HCT116 (cell line): ENCODE data around the gene SFTPD. TPM values are rescaled to one million over a fixed set of nuclear protein-coding genes. Genes with fewer than 3 reads are reported as not detected.

ENCODE experiments used
- ATAC-seq: fragments of 200-7000 bp; cut with Tn5 transposase; 2 replicates; pipeline ENCODE4 v1.9.1; 2020; ENCODE audit warnings: mild to moderate bottlenecking, moderate library complexity
- BruUV-seq: library from RNA; stranded (reverse); fragments of 400-500 nt; replicated peaks from 2 replicates; lab custom pipeline; 2021; lab: Mats Ljungman, UMichigan
- CTCF ChIA-PET: fragments of 300-600 bp; sonication (Branson Sonifier 250); formaldehyde crosslinking; loops from one replicate; lab custom pipeline; 2021; ENCODE audit warnings: antibody characterized with exemption; lab: Charles Lee
- POLR2A ChIA-PET: fragments of 300-600, 350-600 bp; sonication (Branson Sonifier 250); formaldehyde crosslinking; loops from one replicate; lab custom pipeline; 2021; ENCODE audit warnings: antibody characterized with exemption; lab: Charles Lee
- RAD21 ChIA-PET, 2 experiments: fragments of 300-600 bp; sonication (Branson Sonifier 250); formaldehyde crosslinking; loops; one replicate each; lab custom pipeline; 2023; ENCODE audit warnings: low total read pairs in 2 of 2; ENCODE audit not compliant: uncharacterized antibody in 2 of 2, unreplicated experiment in 2 of 2, low non-redundant PET in 1 of 2; lab: Charles Lee
- DNase-seq: peaks from one replicate; pipeline ENCODE4 v3.0.0-alpha.2; 2010; ENCODE audit warnings: low read depth, low spot score
- H2AFZ ChIP-seq: fragments of 200-600 bp; shearing (Covaris generic), sonication (generic); 2 replicates; pipeline ENCODE4 v1.6.1; 2017; ENCODE audit warnings: low read depth, mixed run types, mixed read lengths, antibody characterized with exemption, low read length; ENCODE audit not compliant: poor library complexity, severe bottlenecking
- H3K27ac ChIP-seq: 2 replicates; pipeline ENCODE4 v1.5.1; 2012; ENCODE audit warnings: low read depth, low read length
- H3K27me3 ChIP-seq: fragments of 200-600 bp; sonication (generic); 2 replicates; pipeline ENCODE4 v1.6.1; 2016; ENCODE audit warnings: mixed run types, low read length, mixed read lengths; ENCODE audit not compliant: insufficient read depth
- H3K36me3 ChIP-seq, 2 experiments: fragments of 200-500 bp in 1 of 2; fragments of 200-600 bp in 1 of 2; sonication (Bioruptor generic) in 1 of 2; sonication (generic) in 1 of 2; 2 replicates each; pipeline versions ENCODE4 v1.5.1 to v1.6.1; 2014 to 2016; ENCODE audit warnings: low read length in 2 of 2, inconsistent platforms in 1 of 2, mixed read lengths in 1 of 2, mixed run types in 1 of 2; ENCODE audit not compliant: insufficient read depth in 2 of 2, control insufficient read depth in 1 of 2
- H3K4me1 ChIP-seq, 2 experiments: fragments of 200-600 bp in 1 of 2; sonication (generic) in 1 of 2; 2 replicates each; pipeline versions ENCODE4 v1.5.1 to v1.6.1; 2012 to 2017; ENCODE audit warnings: low read length in 2 of 2, inconsistent platforms in 1 of 2, mild to moderate bottlenecking in 1 of 2, mixed read lengths in 1 of 2, mixed run types in 1 of 2, moderate library complexity in 1 of 2; ENCODE audit not compliant: insufficient read depth in 2 of 2, control insufficient read depth in 1 of 2
- H3K4me2 ChIP-seq: fragments of 200-600 bp; sonication (generic); 2 replicates; pipeline ENCODE4 v1.6.1; 2017; ENCODE audit warnings: mixed run types, low read length, mixed read lengths
- H3K4me3 ChIP-seq, 2 experiments: fragments of 200-600 bp in 1 of 2; sonication (generic) in 1 of 2; replicated peaks in 1 of 2; 2 replicates each; pipeline ENCODE4 v1.5.1; 2011 to 2016; ENCODE audit warnings: low read length in 2 of 2, control low read depth in 1 of 2, low read depth in 1 of 2, mild to moderate bottlenecking in 1 of 2, mixed read lengths in 1 of 2, mixed run types in 1 of 2
- H3K79me2 ChIP-seq: fragments of 200-600 bp; sonication (generic); 2 replicates; pipeline ENCODE4 v1.6.1; 2017; ENCODE audit warnings: mild to moderate bottlenecking, mixed run types, low read length, moderate library complexity, mixed read lengths; ENCODE audit not compliant: insufficient read depth
- H3K9ac ChIP-seq: fragments of 200-600 bp; sonication (generic); 2 replicates; pipeline ENCODE4 v1.6.1; 2016; ENCODE audit warnings: low read length, mixed read lengths
- H3K9me2 ChIP-seq: fragments of 200-600 bp; sonication (generic), shearing (Covaris generic); 2 replicates; pipeline ENCODE4 v1.6.1; 2017; ENCODE audit warnings: mixed run types, mild to moderate bottlenecking, moderate library complexity; ENCODE audit not compliant: insufficient read depth
- H3K9me3 ChIP-seq, 2 experiments: fragments of 200-500 bp in 1 of 2; fragments of 200-600 bp in 1 of 2; sonication (Bioruptor generic) in 1 of 2; sonication (generic) in 1 of 2; 2 replicates each; pipeline ENCODE4 v1.6.1; 2014 to 2017; ENCODE audit warnings: low read length in 2 of 2, mixed read lengths in 2 of 2, inconsistent platforms in 1 of 2, low read depth in 1 of 2, mild to moderate bottlenecking in 1 of 2, mixed run types in 1 of 2, moderate library complexity in 1 of 2; ENCODE audit not compliant: control insufficient read depth in 1 of 2, insufficient read depth in 1 of 2
- H4K20me1 ChIP-seq: fragments of 200-600 bp; sonication (generic), shearing (Covaris generic); 2 replicates; pipeline ENCODE4 v1.6.1; 2017; ENCODE audit warnings: mixed run types, mild to moderate bottlenecking, moderate library complexity; ENCODE audit not compliant: insufficient read depth
- CEBPB ChIP-seq: IDR thresholded peaks from 2 replicates; pipeline ENCODE4 v1.6.1; 2012; ENCODE audit warnings: low read depth
- EGR1 ChIP-seq: IDR thresholded peaks from 2 replicates; pipeline ENCODE4 v1.6.1; 2012; ENCODE audit warnings: low read depth
- ELF1 ChIP-seq: IDR thresholded peaks from 2 replicates; pipeline ENCODE4 v1.6.1; 2012; ENCODE audit warnings: low read depth, borderline replicate concordance
- EZH2phosphoT487 ChIP-seq: fragments of 200-600 bp; IDR thresholded peaks from 2 replicates; pipeline ENCODE4 v1.6.1; 2018; ENCODE audit warnings: antibody characterized with exemption, borderline replicate concordance
- FOSL1 ChIP-seq: IDR thresholded peaks from 2 replicates; pipeline ENCODE4 v1.6.1; 2012; ENCODE audit warnings: low read depth
- JUND ChIP-seq: IDR thresholded peaks from 2 replicates; pipeline ENCODE4 v1.6.1; 2012
- POLR2A ChIP-seq: IDR thresholded peaks from 2 replicates; pipeline ENCODE4 v1.7.0; 2011; ENCODE audit warnings: borderline replicate concordance; ENCODE audit not compliant: insufficient read depth, insufficient read length; ENCODE audit errors: extremely low read depth
- RAD21 ChIP-seq: IDR thresholded peaks from 2 replicates; pipeline ENCODE4 v1.6.1; 2012; ENCODE audit warnings: low read depth, mild to moderate bottlenecking
- SIN3A ChIP-seq: IDR thresholded peaks from 2 replicates; pipeline ENCODE4 v1.6.1; 2012; ENCODE audit warnings: low read depth
- TCF7L2 ChIP-seq: IDR thresholded peaks from 2 replicates; pipeline ENCODE4 v1.7.0; 2011; ENCODE audit warnings: borderline replicate concordance, inconsistent platforms; ENCODE audit not compliant: insufficient read depth, insufficient read length; ENCODE audit errors: extremely low read depth
- YY1 ChIP-seq: IDR thresholded peaks from 2 replicates; pipeline ENCODE4 v1.6.1; 2011; ENCODE audit warnings: low read length, low read depth, moderate library complexity, mild to moderate bottlenecking; ENCODE audit not compliant: insufficient replicate concordance; ENCODE audit errors: extremely low read depth
- ZFX ChIP-seq: fragments of 450-650 bp; IDR thresholded peaks from 2 replicates; pipeline ENCODE4 v1.6.1; 2017
- ZNF274 ChIP-seq: fragments of 200-500 bp; sonication (Bioruptor generic); IDR thresholded peaks from 2 replicates; pipeline ENCODE4 v1.6.1; 2014; ENCODE audit warnings: mild to moderate bottlenecking, low read depth, low read length, inconsistent platforms
- intact Hi-C: fragments of 100-400 bp; cut with micrococcal nuclease; formaldehyde crosslinking; loops from 2 replicates; pipeline ENCODE4 v1.10.0; 2022
- total RNA-seq: library from RNA; stranded (reverse); gene quantifications from one replicate; pipeline ENCODE4 v1.2.1, GENCODE V29; 2021; ENCODE audit not compliant: unreplicated experiment
- TF ChIP-seq, protein P1 (sequence below), 3 experiments: fragments of 200-600 bp in 1 of 3; sonication (generic) in 1 of 3; IDR thresholded peaks in 2 of 3; conservative IDR thresholded peaks in 1 of 3; 2 replicates each; pipeline ENCODE4 v1.5.1; 2012 to 2017; ENCODE audit warnings: low read depth in 2 of 3, low read length in 2 of 3, antibody characterized with exemption in 1 of 3, borderline replicate concordance in 1 of 3, control low read depth in 1 of 3, mild to moderate bottlenecking in 1 of 3, mixed read lengths in 1 of 3, mixed run types in 1 of 3, moderate library complexity in 1 of 3; ENCODE audit not compliant: insufficient read depth in 1 of 3
- TF ChIP-seq, protein P2 (sequence below): IDR thresholded peaks from 2 replicates; pipeline ENCODE4 v1.6.1; 2011; ENCODE audit warnings: mild to moderate bottlenecking, low read length, moderate library complexity; ENCODE audit not compliant: insufficient replicate concordance; ENCODE audit errors: extremely low read depth
- TF ChIP-seq, protein P3 (sequence below): IDR thresholded peaks from 2 replicates; pipeline ENCODE4 v1.6.1; 2012

Gene SFTPD
- total RNA-seq, 1 experiment from 2014 or later, result 0.66 TPM

DNA sequence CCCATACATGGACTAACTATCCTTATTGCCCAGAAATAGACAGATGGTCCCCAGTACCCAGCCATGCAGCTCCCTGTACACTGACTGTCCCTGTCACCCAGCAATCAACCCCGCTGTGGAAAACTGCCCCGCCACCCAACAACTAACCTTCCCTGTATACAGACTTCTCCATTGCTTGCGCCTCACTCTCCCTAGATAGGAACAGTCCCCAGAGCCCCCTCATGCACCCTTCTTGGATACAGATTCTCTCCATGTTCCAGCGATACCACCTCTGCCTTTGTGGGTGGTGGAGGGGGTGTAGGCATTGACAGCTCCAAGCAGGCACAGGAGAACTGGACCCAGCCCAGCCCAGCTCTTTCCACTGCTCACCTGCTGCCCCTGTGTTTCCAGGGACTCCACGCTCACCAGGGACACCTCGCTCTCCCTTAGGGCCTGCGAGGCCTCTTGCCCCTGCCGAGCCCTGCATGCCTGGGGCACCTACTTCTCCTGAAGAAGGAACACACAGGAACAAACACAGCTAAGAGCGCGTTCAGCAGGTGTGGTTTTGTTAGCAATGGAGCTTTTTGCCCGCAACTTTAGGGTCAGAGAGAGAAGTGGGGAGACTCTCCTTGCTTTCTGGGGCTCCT is 7.2 kb downstream of the SFTPD start:
- Histone ChIP-seq H3K9ac (no peak overlapping the region), H3K27me3 (no peaks in the 10 kb centered on the region; the same call in 1 of the 2 replicates), H3K79me2 (no peaks in the 10 kb centered on the region), H3K4me2 (no peak overlapping the region), H3K27ac (no peak overlapping the region), H3K4me1 (no peaks in the 10 kb centered on the region), H3K36me3 (no peaks in the 10 kb centered on the region), H3K9me3 (no peaks in the 10 kb centered on the region), H2AFZ (no peak overlapping the region), H3K4me3 (no peak overlapping the region), H4K20me1 (no peaks in the 10 kb centered on the region), H3K9me2 (no peaks in the 10 kb centered on the region)
- POLR2A ChIA-PET, result no interaction called here
- intact Hi-C loops, result no loop called here
- TF ChIP-seq, protein P1, sequence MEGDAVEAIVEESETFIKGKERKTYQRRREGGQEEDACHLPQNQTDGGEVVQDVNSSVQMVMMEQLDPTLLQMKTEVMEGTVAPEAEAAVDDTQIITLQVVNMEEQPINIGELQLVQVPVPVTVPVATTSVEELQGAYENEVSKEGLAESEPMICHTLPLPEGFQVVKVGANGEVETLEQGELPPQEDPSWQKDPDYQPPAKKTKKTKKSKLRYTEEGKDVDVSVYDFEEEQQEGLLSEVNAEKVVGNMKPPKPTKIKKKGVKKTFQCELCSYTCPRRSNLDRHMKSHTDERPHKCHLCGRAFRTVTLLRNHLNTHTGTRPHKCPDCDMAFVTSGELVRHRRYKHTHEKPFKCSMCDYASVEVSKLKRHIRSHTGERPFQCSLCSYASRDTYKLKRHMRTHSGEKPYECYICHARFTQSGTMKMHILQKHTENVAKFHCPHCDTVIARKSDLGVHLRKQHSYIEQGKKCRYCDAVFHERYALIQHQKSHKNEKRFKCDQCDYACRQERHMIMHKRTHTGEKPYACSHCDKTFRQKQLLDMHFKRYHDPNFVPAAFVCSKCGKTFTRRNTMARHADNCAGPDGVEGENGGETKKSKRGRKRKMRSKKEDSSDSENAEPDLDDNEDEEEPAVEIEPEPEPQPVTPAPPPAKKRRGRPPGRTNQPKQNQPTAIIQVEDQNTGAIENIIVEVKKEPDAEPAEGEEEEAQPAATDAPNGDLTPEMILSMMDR (IDR thresholded peaks at IDR 0.05 in 2 of 3, conservative IDR thresholded peaks at IDR 0.05 in 1 of 3; ENCODE audit: borderline replicate concordance in 1 of 3, insufficient read depth in 1 of 3, low read depth in 2 of 3, low read length in 2 of 3), result no peak
- no peak for TF ChIP-seq SIN3A
- no peak for TF ChIP-seq TCF7L2
- no peak for TF ChIP-seq EGR1
- TF ChIP-seq YY1, result no peak
- TF ChIP-seq CEBPB, result no peak
- no peak for TF ChIP-seq ZFX
- TF ChIP-seq POLR2A, result no peak
- TF ChIP-seq ZNF274, result no peak
- no peak for TF ChIP-seq EZH2phosphoT487
- TF ChIP-seq, protein P2, sequence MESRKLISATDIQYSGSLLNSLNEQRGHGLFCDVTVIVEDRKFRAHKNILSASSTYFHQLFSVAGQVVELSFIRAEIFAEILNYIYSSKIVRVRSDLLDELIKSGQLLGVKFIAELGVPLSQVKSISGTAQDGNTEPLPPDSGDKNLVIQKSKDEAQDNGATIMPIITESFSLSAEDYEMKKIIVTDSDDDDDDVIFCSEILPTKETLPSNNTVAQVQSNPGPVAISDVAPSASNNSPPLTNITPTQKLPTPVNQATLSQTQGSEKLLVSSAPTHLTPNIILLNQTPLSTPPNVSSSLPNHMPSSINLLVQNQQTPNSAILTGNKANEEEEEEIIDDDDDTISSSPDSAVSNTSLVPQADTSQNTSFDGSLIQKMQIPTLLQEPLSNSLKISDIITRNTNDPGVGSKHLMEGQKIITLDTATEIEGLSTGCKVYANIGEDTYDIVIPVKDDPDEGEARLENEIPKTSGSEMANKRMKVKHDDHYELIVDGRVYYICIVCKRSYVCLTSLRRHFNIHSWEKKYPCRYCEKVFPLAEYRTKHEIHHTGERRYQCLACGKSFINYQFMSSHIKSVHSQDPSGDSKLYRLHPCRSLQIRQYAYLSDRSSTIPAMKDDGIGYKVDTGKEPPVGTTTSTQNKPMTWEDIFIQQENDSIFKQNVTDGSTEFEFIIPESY, result no peak
- no peak for TF ChIP-seq FOSL1
- TF ChIP-seq JUND, result no peak
- no peak for TF ChIP-seq ELF1
- TF ChIP-seq, protein P3, sequence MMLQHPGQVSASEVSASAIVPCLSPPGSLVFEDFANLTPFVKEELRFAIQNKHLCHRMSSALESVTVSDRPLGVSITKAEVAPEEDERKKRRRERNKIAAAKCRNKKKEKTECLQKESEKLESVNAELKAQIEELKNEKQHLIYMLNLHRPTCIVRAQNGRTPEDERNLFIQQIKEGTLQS, result no peak
- TF ChIP-seq RAD21, result no peak
- DNase-seq, result no peak
- RAD21 ChIA-PET, result no interaction called here
- CTCF ChIA-PET, result interaction anchor here (0.6 kb wide), 1 partner anchor 25 kb away, joined by 3 read pairs; no protein-coding TSS in a partner anchor
- no TSS peak for BruUV-seq
- no peak for ATAC-seq
